NCI-H69 (cell line): ENCODE measurements around the gene MUC2.

Experiments
- DNase-seq: peaks from one replicate; lab custom pipeline; 2025; lab: John Stamatoyannopoulos, UW

MUC2 gene

GRCh38 chr11:1121813-1122663, 47.4 kb downstream of the MUC2 start:
- DNase-seq = no peak

- DNase-seq = no peak
Measured at GRCh38 chr11:1122664-1123002, 48.0 kb downstream of the MUC2 start.

GRCh38 chr11:1123970-1124369, 49.3 kb downstream of the MUC2 start:
- no peak for DNase-seq
